ENCODE results near the gene LRRC73. TPM values are rescaled to one million over a fixed set of nuclear protein-coding genes. Genes with fewer than 3 reads are reported as not detected.

LRRC73 gene
- total RNA-seq, 2 experiments from 2014 or later, result 0.45 to 0.52 TPM

- ChIA-PET POLR2A (no interaction called here), CTCF (no interaction called here)
- no peak for TF ChIP-seq CTCF (IDR thresholded peaks at IDR 0.05)
- no peaks in the 10 kb centered on the region for H3K27me3 ChIP-seq (ENCODE audit: control insufficient read depth in 1 of 2, insufficient read depth in 2 of 2, low read length in 2 of 2)
- no peak overlapping the region for H3K27ac ChIP-seq (ENCODE audit: low read depth in 1 of 2, low read length in 2 of 2)
- intact Hi-C loops (cut with DNase I, micrococcal nuclease), result no loop called here
- no peak overlapping the region for H3K4me3 ChIP-seq (ENCODE audit: low read length)
- Mint-ChIP-seq H3K27ac (no peak overlapping the region), H3K4me1 (ENCODE audit: low read depth) (peaks cover 20% of the 10 kb centered on the region), H3K27me3 (no peaks in the 10 kb centered on the region), H3K36me3 (ENCODE audit: low read depth) (peaks cover 26% of the 10 kb centered on the region), H3K4me3 (no peak overlapping the region), H3K9me3 (no peaks in the 10 kb centered on the region)
- peaks cover 12% of the 10 kb centered on the region for H3K4me1 ChIP-seq (ENCODE audit: insufficient read depth, low read length)
- ATAC-seq (ENCODE audit: poor library complexity), result no peak
- H3K36me3 ChIP-seq (ENCODE audit: insufficient read depth, low read length), result peaks cover 23% of the 10 kb centered on the region
- no peak for DNase-seq
- no peaks in the 10 kb centered on the region for H3K9me3 ChIP-seq (ENCODE audit: control insufficient read depth in 1 of 2, insufficient read depth in 1 of 2, low read length in 2 of 2)
Measured at GRCh38 chr6:43488667-43489276, 21.4 kb downstream of the LRRC73 start.

GRCh38 chr6:43481591-43482236 lies 28.4 kb downstream of the LRRC73 start:
- no peak for TF ChIP-seq CTCF (IDR thresholded peaks at IDR 0.05)
- Mint-ChIP-seq H3K27ac (no peak overlapping the region), H3K9me3 (no peaks in the 10 kb centered on the region), H3K4me3 (no peak overlapping the region), H3K36me3 (ENCODE audit: low read depth) (peaks cover 21% of the 10 kb centered on the region), H3K27me3 (no peaks in the 10 kb centered on the region), H3K4me1 (ENCODE audit: low read depth) (peaks cover 52% of the 10 kb centered on the region)
- Histone ChIP-seq H3K9me3 (ENCODE audit: control insufficient read depth in 1 of 2, insufficient read depth in 1 of 2, low read length in 2 of 2) (no peaks in the 10 kb centered on the region), H3K27ac (ENCODE audit: low read depth in 1 of 2, low read length in 2 of 2) (no peak overlapping the region), H3K36me3 (ENCODE audit: insufficient read depth, low read length) (peaks cover 6% of the 10 kb centered on the region), H3K4me3 (ENCODE audit: low read length) (no peak overlapping the region), H3K4me1 (ENCODE audit: insufficient read depth, low read length) (peaks cover 31% of the 10 kb centered on the region), H3K27me3 (ENCODE audit: control insufficient read depth in 1 of 2, insufficient read depth in 2 of 2, low read length in 2 of 2) (no peaks in the 10 kb centered on the region)
- DNase-seq (no peak), ATAC-seq (ENCODE audit: poor library complexity) (no peak)
- CTCF ChIA-PET, result interaction anchor here (0.7 to 1.1 kb wide), 2 partner anchors 25 to 206 kb away, joined by 3 read pairs; partner anchors contain the start of gene MRPS18A
- intact Hi-C loops (cut with DNase I, micrococcal nuclease), result no loop called here
- POLR2A ChIA-PET, result no interaction called here

- intact Hi-C loops (cut with DNase I, micrococcal nuclease), result no loop called here
- no peak overlapping the region for H3K27ac ChIP-seq (ENCODE audit: low read depth in 1 of 2, low read length in 2 of 2)
- H3K9me3 ChIP-seq (ENCODE audit: control insufficient read depth in 1 of 2, insufficient read depth in 1 of 2, low read length in 2 of 2), result no peaks in the 10 kb centered on the region
- no peaks in the 10 kb centered on the region for H3K27me3 ChIP-seq (ENCODE audit: control insufficient read depth in 1 of 2, insufficient read depth in 2 of 2, low read length in 2 of 2)
- H3K4me3 ChIP-seq (ENCODE audit: low read length), result no peak overlapping the region
- Mint-ChIP-seq H3K4me1 (ENCODE audit: low read depth) (peaks cover 54% of the 10 kb centered on the region), H3K27me3 (no peaks in the 10 kb centered on the region), H3K9me3 (no peaks in the 10 kb centered on the region), H3K4me3 (no peak overlapping the region), H3K36me3 (ENCODE audit: low read depth) (peaks cover 21% of the 10 kb centered on the region), H3K27ac (no peak overlapping the region)
- ChIA-PET CTCF (interaction anchor here (0.7 to 1.1 kb wide), 2 partner anchors 25 to 207 kb away, joined by 3 read pairs; partner anchors contain the start of gene MRPS18A), POLR2A (no interaction called here)
- ATAC-seq (ENCODE audit: poor library complexity), result no peak
- peaks cover 4% of the 10 kb centered on the region for H3K36me3 ChIP-seq (ENCODE audit: insufficient read depth, low read length)
- DNase-seq, result no peak
- TF ChIP-seq CTCF (IDR thresholded peaks at IDR 0.05), result no peak
- H3K4me1 ChIP-seq (ENCODE audit: insufficient read depth, low read length), result peaks cover 32% of the 10 kb centered on the region
Measured at GRCh38 chr6:43481075-43481474, 29.1 kb downstream of the LRRC73 start.

Measured in CD4-positive, alpha-beta T cell (primary cell).